GM18873 (cell line): ENCODE measurements around the gene ARHGAP10.
"Not testable (repeated sequence)": the region's sequence is repeated elsewhere in the genome, so short reads cannot be mapped to it uniquely, and the experiment has no call there.

Source experiments
- ATAC-seq: cut with Tn5 transposase; IDR thresholded peaks from one replicate; pipeline ENCODE4 v1.9.1; 2021; ENCODE audit warnings: mild to moderate bottlenecking, moderate library complexity, moderate number of reproducible peaks; ENCODE audit not compliant: unreplicated experiment, low FRiP score

ARHGAP10 gene

DNA sequence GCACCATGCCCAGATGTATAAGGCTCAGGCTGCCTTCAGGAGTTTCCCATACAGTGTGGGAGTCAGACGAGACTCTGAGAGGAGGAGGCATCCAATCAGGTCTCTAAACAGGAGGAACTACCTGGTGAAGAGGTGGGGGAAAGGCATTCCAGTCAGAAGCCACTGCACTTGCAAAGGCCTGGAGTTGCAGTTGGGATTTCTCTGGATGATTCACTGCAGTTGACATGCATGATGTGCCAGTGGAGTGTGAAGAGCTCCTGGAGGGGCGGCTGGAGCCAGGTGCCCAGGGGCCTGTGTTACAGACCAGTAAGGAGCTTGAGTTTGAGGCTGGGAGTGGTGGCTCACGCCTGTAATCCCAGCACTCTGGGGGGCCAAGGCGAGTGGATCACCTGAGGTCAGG lies 339.1 kb downstream of the ARHGAP10 start:
- no peak for ATAC-seq

DNA sequence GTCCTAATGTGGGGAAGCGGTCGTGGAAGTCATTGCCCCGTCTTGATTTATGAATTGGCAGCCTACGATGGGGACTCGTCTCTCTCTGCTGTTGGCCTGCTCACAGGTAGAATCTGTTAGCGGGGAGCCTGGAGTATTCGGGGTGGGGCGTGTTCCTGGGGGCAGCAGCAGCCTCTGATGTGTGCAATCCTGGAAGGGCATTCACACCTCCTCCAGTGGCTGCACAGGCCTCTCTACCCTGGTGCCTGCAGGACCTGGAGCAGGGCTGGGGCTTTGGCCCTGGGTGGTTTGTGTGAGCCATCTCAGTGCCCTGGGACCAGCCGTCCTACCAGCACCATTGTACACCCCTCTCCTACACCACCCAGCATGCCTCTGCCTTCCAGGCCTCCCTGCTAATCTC lies 340.9 kb downstream of the ARHGAP10 start:
- no peak for ATAC-seq

DNA sequence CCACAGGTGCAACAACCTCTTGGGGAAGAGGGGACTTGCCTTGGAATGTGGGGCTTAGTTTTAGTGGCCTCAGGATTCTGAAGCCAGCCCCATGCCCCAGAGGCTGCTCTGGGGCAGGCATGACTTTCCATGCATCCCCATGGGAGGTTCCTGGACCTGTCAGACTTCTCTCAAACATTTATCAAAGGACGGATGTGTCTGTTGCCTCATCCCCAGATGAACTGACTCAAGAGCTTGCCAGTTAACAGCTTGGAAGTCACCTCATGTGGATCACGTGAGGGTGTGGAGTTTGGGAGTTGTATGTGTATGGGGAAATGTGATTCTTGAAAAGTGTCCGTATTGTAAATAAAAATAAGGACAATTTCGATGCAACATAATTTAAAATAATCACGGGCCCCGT lies 341.5 kb downstream of the ARHGAP10 start:
- no peak for ATAC-seq

DNA sequence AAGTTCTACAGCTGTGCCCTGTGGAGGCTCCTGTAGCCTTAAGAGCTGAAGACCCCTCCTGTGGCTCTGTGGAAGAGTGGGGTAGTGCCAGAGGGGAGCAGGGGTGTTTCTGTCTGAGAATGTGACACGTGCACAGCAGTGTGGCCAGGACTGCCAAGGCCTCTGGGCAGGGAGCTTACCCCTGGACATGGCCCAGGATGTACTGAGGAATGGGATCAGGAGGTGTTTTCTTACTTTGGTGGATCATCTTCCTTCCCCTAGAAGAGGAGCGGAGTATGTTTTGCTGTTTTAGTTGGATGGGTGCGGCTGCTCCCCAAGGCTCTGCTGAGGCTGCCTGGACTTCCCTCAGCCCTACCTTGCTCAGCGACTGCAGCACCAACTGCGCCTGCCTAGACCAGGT lies 342.6 kb downstream of the ARHGAP10 start:
- no peak for ATAC-seq

DNA sequence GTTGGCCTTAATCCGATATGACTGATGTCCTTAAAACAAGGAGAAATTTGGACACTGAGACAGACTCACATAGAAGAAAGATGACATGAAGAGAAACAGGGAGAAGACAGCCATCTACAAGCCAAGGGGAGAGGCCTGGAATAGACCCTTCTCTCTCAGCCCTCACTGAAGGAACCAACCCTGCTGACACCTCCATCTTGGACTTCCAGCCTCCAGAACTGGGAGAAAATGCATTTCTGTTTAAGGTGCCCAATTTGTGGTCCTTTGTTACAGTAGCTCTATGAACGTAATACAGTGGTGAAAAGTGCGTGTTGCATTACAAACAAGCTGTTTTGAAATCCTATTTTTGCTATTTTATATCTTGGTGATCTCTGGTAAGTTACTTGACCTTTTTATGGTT lies 343.6 kb downstream of the ARHGAP10 start:
- no peak for ATAC-seq

DNA sequence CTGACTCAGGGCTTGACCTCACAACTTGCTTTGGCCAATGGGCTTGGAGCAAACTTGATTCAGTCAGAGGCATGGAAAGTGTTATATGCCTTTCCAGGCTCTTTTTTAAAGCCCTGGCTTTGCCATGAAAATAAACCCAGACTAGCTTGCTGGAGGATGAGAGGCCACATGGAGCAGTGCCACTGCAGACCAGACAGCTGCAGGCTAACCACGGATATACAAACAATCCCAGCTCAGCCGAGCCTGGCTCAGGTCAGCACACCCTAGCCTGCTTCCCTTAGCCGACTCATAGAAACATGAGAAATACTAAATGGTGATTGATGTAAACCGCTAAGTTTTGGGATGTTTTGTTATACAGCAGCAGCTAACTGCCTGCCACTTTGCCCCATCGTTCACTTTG lies 345.1 kb downstream of the ARHGAP10 start:
- ATAC-seq, result no peak

DNA sequence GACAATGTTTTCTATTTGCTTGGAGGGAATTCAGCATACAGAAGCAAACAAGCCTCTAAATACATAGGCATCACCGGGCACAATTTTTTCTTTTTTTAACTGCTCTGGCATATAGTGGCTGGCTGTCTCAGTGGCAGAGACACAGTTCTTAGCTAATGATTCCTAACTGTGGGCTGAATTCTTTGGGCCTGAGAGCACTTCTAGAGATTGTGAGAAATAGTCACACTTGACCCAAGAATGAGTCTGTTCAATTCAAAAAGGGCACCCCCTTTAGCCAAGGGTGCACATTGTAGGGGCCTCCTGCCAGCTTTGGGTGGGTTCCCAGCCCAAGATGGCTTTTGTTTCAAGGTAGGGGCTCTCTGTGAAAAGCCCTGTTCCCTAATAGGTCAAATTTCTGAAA lies 345.7 kb downstream of the ARHGAP10 start:
- ATAC-seq, result no peak

DNA sequence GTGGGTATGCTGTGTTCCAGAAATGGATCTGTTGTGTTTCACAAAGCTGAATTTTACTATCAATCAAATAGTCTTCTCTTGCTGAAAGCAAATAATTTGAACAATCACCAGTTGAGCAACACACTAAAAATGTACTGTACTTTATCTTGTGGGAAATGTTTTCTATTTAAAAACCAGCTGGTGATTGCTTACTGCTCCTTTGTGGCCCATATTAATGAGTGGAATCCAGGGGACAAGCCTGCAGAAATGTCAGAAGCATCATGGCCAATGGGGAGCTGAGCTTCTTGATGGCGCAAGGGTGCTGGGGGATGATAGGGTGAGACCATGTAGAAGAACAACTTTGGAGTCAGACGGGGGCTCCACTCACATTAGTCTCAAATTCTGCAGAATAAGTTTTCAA lies 346.2 kb downstream of the ARHGAP10 start:
- no peak for ATAC-seq

DNA sequence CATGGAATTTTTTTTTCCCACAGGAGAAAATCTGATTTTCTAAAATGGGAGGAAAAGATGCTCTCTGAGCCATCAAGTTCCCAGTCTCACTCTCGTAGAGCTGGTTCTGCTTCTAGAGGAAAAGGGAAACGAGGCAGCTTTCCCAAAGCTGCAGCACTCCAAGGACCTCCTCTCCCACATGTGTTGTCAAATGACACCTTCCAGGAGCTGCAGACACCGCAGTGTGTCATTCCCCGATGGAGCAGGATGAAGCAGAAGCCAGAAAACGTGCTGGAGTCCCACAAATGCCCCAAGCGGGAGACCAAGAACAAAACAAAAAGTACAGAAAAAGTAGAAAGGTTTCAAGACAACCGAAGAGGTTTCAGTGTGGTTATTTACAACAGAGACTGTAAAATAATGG lies 348.1 kb downstream of the ARHGAP10 start:
- ATAC-seq, result no peak

DNA sequence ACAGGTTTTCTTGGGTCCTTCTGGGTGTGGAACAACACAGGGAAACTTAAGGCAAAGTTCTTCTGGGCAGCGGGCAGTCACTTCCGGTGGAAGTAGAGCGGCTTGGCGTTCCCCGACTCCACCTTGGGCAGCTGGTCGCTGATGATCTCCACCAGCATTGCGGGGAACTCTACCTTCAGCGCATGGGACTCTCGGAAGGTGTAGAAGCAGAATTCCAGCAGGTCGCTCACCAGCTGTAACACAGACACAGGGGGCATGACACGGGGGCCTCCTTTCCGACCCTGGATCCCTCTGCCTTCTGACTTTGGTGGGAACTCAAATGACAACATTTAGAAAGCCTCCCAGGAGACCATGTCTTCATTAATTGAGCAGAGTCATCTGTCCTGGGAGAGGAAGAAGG lies 349.4 kb downstream of the ARHGAP10 start:
- ATAC-seq, result no peak

DNA sequence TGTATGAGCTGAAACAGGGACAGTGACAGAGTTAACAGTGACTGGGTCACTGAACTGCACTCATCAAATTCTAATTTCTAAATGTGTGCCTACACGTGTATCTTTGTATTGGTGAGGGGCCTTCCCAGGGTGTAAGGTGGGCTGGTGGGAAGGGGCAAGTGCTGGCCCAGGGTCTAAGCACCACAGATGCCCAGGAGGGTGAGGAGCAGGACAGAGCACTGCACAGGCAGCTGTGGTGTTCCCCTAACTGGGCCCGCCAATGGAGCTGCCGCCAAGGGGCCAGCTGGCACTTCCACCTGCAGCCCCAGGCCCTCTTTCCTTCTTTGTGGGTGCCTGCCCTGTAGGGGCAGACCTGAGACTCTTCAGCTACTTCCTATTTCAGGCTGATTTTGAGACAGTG lies 349.9 kb downstream of the ARHGAP10 start:
- ATAC-seq, result no peak

DNA sequence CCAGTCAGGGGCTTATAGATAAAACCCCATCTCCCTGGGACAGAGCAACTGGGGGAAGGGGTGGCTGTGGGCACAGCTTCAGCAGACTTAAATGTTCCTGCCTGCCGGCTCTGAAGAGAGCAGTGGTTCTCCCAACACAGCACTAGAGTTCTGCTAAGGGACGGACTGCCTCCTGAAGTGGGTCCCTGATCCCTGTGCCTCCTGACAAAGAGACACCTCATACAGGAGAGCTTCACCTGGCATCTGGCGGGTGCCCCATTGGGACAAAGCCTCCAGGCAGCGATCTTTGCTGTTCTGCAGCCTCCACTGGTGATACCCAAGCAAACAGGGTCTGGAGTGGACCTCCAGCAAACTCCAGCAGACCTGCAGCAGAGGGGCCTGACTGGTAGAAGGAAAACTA lies 351.2 kb downstream of the ARHGAP10 start:
- ATAC-seq, result not testable (repeated sequence)

DNA sequence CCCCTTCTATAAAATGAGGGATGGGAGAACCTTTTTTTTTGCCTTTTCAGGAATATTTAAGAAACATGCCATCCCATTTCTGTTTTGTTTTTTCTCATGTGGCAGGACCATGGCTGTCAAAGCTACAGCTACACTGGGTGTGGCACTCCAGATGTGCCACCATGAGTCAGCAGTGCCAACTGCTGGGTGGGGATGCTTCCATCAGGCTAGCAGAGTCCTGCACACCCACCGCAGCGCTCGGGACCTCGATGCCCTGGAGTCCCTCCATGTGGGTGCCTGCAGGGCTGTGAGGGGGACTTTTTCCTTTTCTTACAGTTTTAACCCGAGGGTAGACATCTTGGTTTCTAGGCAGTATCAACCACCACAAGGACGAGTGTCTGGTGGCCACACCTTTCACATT lies 357.7 kb downstream of the ARHGAP10 start:
- ATAC-seq, result no peak

DNA sequence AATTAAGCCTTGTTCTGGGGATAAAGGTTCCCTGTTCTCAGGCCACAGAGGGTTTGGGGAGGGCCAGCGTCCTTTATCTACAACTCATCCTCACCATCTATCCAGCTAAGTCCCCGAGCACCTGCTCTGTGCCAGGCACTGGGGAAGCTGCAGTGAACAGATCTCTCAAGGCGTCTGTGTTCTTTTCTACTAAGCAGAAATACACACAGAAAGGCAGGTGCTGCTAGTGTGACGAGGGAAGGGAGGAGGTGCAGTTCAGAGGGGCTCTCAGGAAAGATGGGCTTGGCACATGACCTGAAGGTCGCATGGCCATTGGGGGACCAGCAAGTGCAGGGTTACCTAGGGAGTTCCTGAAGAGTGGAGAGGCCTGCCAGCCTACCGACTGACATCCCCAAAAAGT lies 358.1 kb downstream of the ARHGAP10 start:
- no peak for ATAC-seq

DNA sequence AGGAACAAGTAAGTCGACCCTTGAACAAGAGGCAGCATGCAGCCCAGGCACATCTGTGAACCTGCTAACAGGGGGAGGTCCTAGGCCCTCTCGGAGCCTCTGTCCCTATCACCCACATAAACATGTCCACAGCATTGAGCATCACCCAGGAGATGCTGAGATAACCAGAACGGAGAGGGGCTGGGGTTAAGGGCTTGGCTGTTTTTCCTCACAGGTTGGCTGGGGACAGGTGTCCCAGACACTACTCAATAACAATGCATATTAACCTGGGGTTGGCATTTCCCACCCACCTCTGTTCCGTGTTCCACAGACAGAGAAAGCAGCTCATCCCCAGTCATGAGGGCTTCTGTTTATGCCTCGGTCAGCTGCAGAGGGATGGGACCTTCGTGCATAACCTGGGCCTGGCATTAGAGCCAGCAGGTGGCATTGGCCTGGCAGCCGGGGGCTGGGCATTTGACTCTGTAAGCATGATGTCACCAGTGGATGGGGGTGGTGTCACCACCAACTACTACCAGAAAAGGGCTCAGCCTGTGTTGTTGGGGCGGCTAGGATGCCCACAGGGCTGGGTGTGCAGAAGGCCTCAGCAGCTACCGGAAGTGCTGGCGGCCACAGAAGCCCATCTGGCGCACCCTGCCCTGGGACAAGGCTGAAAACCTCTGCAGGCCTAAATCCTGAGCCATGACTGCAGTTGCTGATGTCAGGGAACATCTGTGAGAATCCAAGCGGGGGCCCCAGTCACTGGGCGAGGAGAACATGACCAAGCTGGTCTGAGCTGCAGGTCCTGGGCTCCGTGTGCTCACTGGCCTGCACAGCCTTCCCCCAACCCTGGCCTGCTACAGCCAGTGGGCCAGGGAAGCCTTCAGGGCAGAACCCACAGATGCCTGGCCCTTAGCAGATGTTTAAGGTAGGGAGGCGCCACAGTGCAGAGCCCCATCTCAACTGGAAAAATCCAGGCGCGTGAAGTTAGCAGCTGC lies 358.9 kb downstream of the ARHGAP10 start:
- ATAC-seq, result no peak

DNA sequence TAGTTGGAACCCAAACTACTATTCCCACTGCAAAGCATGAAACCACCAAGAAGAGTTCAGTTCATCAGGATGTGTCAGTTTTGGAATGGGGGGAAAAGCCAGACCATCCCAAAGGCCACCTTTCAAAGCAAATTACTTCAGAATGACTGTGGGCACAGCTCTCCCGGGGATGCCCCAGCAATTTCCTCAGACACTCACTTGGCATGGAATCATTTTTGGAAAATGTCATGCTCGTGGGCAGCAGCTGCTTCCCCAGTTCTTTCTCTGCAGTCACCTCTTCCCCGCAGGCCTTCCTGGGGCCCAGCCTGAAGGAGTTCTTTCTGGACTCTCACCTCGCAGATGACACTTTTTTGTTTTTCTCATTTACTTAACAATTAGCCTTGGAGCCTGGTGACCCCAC lies 360.0 kb downstream of the ARHGAP10 start:
- ATAC-seq, result no peak

DNA sequence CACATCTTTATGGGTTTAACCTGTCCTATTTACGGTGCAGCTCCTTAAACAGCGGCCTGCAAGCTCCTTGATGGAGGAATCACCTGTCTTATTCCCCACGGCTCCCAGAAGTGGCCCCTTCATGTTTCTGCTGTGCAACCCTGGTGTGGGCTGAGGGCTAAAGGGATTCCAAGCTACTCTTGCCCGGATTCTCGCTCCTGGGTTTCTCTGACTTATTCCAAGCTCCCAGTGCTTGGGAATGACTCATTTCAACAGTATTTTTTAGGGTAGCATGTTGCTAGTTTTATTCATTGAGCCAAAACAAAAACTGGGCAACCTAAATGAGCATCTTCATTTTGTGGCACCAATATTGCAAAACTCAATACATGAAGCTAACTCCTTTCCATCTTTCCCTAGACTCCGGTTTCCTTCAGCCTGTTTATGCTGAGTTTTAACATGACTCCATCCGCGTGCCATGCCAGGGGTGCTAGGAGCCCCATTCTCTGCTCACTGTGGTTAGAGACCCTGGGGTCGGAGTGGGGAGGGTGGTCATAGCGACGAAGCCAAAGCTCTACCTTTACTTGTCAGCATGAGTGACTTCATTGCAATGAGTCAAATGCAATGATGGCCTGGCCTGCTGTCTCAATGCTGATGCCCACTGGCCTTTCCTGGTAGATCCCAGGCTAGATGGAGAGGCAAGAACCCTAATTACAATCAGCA lies 360.6 kb downstream of the ARHGAP10 start:
- ATAC-seq, result no peak

DNA sequence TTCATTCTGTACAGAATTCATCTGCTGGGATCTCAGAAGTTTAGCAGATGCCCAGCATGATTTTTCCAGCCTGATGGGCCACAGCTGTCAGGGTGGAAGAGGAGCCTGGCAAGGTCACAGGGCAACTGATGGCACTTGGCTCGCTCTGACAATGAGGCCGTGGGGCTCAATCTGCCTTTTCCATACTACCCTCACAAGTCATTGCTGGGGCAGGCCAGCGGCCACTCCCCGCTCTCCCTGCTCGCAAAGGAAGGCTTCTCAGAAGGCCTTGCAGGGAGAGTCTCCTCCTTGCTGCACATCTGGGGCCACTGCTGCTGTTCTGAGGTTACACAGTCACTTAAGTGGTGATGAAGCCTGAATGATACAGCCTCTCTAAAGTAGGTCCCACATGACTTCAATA lies 361.2 kb downstream of the ARHGAP10 start:
- ATAC-seq, result no peak

DNA sequence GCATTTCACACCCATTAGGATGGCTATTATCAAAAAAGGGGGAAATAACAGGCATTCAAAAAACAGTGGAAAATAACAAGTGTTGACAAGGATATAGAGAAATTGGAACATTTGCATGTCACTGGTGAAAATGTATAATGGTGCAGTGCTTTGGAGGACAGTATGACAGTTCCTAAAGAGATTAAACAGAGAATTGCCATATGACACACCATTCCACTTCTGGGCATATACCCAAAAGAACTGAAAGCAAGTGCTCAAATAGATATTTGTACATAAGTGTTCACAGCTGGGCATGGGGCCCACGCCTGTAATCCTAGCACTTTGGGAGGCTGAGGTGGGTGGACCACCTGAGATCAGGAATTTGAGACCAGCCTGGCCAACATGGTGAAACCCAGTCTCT lies 362.3 kb downstream of the ARHGAP10 start:
- ATAC-seq, result no peak

DNA sequence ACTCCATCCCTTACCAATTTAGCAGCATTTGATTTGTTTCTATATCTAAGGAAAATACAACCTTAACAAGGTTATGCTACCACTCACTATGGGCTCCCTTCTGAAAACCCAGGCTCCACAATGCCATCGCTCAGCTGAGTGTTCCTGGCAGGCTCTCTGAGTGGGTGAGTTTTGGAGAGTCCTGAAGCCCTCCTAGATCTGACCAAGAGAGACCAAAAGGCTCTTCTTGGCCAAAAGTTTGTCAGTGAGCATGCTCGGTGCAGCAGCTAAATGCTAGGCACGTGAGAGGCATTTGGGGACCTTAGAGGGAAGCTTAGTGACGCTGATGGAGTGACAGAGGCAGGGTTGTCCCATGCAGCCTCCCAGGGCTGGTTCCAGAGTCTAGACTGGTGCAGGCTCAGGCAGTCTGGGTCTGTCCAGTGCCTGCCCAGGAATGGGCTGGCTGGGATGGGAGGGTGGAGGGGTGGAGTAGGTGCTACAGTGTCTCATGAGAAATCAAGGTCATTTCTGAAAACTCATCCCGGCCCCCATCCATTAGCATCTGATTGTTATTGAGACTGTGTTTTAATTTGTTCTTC lies 363.5 kb downstream of the ARHGAP10 start:
- no peak for ATAC-seq

DNA sequence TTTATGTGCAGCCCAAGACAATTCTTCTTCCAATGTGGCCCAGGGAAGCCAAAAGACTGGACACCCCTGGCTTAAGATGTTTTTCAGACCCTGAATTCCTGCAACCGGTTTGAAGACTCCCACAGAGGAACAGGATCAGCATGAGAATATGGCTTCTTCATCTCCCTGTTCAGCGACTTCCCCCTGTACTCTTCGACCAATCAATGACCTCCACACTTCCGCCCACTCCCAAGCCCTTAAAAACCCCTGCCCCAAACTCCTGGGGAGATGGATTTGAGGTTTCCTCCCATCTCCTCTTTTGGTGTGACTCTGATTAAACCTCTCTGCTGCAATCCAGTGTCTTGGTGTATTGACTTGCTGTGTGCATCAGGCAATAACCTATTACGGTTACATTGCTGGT lies 365.9 kb downstream of the ARHGAP10 start:
- no peak for ATAC-seq
